ENCODE results near the gene COIL. TPM values are rescaled to one million over a fixed set of nuclear protein-coding genes. Genes with fewer than 3 reads are reported as not detected.

COIL gene
- total and polyA plus RNA-seq, 2 donors (not counting 3 experiments of a cell fraction or from before 2014, with no cell fraction given): 4.2 to 20.6 TPM

GRCh38 chr17:56930739-56931337, 30.0 kb downstream of the COIL start:
- CTCF ChIA-PET: interaction anchor here (0.9 kb wide), 1 partner anchor 111 kb away, joined by 3 read pairs; no protein-coding TSS in a partner anchor
- POLR2A ChIA-PET: no interaction called here

More at GRCh38 chr17:56930739-56931337, 30.0 kb downstream of the COIL start:
- H3K79me2 ChIP-seq (ENCODE audit: control insufficient read depth, insufficient read depth, low read length): no peaks in the 10 kb centered on the region
- FAIRE-seq: no peak
- H3K9me3 ChIP-seq (replicated peaks; ENCODE audit: control insufficient read depth, insufficient read depth, low read length): peaks cover 1% of the 10 kb centered on the region
- H3K27me3 ChIP-seq (ENCODE audit: control insufficient read depth in 2 of 2, insufficient read depth in 2 of 2, low read length in 2 of 2): no peaks in the 10 kb centered on the region
- H3K4me3 ChIP-seq (replicated peaks in 1 of 3; ENCODE audit: insufficient read depth in 1 of 3, low read depth in 1 of 3, low read length in 3 of 3): no peak overlapping the region
- H3K9ac ChIP-seq (replicated peaks; ENCODE audit: extremely low read depth, insufficient read depth, low read length): no peak overlapping the region
- no peaks in the 10 kb centered on the region for H3K9me1 ChIP-seq (replicated peaks; ENCODE audit: control insufficient read depth, extremely low read depth, insufficient read depth, low read length)
- no peak overlapping the region for H3K4me2 ChIP-seq (ENCODE audit: insufficient read depth, low read length)
- TF ChIP-seq JUN (IDR thresholded peaks at IDR 0.05; ENCODE audit: borderline replicate concordance, insufficient read depth, insufficient read length, low read depth): no peak
- TF ChIP-seq MYC (IDR thresholded peaks at IDR 0.05; ENCODE audit: low read depth, low read length): no peak
- TF ChIP-seq FOS (IDR thresholded peaks at IDR 0.05; ENCODE audit: borderline replicate concordance, insufficient read depth, low read length): no peak
- TF ChIP-seq POLR2A (IDR thresholded peaks at IDR 0.05; ENCODE audit: low read depth, low read length): no peak
- no peak for TF ChIP-seq GATA2 (IDR thresholded peaks at IDR 0.05; ENCODE audit: insufficient read depth, insufficient read length, low read depth, low read length)
- TF ChIP-seq EZH2 (IDR thresholded peaks at IDR 0.05; ENCODE audit: borderline replicate concordance, low read depth, low read length, severe bottlenecking): no peak
- no peak for TF ChIP-seq POLR2AphosphoS5 (IDR thresholded peaks at IDR 0.05; ENCODE audit: insufficient read depth, low read depth, low read length)
- TF ChIP-seq, protein P1, sequence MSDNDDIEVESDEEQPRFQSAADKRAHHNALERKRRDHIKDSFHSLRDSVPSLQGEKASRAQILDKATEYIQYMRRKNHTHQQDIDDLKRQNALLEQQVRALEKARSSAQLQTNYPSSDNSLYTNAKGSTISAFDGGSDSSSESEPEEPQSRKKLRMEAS (IDR thresholded peaks at IDR 0.05; ENCODE audit: insufficient read depth, insufficient read length): no peak
- TF ChIP-seq, protein P2, sequence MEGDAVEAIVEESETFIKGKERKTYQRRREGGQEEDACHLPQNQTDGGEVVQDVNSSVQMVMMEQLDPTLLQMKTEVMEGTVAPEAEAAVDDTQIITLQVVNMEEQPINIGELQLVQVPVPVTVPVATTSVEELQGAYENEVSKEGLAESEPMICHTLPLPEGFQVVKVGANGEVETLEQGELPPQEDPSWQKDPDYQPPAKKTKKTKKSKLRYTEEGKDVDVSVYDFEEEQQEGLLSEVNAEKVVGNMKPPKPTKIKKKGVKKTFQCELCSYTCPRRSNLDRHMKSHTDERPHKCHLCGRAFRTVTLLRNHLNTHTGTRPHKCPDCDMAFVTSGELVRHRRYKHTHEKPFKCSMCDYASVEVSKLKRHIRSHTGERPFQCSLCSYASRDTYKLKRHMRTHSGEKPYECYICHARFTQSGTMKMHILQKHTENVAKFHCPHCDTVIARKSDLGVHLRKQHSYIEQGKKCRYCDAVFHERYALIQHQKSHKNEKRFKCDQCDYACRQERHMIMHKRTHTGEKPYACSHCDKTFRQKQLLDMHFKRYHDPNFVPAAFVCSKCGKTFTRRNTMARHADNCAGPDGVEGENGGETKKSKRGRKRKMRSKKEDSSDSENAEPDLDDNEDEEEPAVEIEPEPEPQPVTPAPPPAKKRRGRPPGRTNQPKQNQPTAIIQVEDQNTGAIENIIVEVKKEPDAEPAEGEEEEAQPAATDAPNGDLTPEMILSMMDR (IDR thresholded peaks at IDR 0.05; ENCODE audit: extremely low read depth in 1 of 2, insufficient read depth in 1 of 2, low read depth in 1 of 2, low read length in 2 of 2): no peak
- DNase-seq (ENCODE audit: low read depth, low spot score): no peak
- intact Hi-C loops (cut with micrococcal nuclease) (no loop called here), dilution Hi-C loops (cut with MboI; ENCODE audit: extremely low pct_ligation_motif_present, low sequenced_read_pairs) (no loop called here)
- H4K20me1 ChIP-seq (replicated peaks; ENCODE audit: control insufficient read depth, extremely low read depth, insufficient read depth, low read length): no peaks in the 10 kb centered on the region
- no TSS peak for BruUV-seq (replicated peaks)
- no peak overlapping the region for H3K27ac ChIP-seq (ENCODE audit: insufficient read depth, low read depth, low read length)
- H2AFZ ChIP-seq (ENCODE audit: low read depth, low read length): no peak overlapping the region
- no peaks in the 10 kb centered on the region for H3K4me1 ChIP-seq (ENCODE audit: control insufficient read depth, extremely low read depth, insufficient read depth, low read length)
- peaks cover 2% of the 10 kb centered on the region in 2 experiments for H3K36me3 ChIP-seq (ENCODE audit: control insufficient read depth in 2 of 2, extremely low read depth in 1 of 2, insufficient read depth in 2 of 2, low read length in 2 of 2)
